GM21515 (cell line): ENCODE results near the gene ADGRL1.
"Not testable (repeated sequence)": the region's sequence is repeated elsewhere in the genome, so short reads cannot be mapped to it uniquely, and the experiment has no call there.

Experiments
- ATAC-seq: cut with Tn5 transposase; IDR thresholded peaks from one replicate; pipeline ENCODE4 v1.9.1; 2021; ENCODE audit not compliant: unreplicated experiment

The ADGRL1 gene

DNA sequence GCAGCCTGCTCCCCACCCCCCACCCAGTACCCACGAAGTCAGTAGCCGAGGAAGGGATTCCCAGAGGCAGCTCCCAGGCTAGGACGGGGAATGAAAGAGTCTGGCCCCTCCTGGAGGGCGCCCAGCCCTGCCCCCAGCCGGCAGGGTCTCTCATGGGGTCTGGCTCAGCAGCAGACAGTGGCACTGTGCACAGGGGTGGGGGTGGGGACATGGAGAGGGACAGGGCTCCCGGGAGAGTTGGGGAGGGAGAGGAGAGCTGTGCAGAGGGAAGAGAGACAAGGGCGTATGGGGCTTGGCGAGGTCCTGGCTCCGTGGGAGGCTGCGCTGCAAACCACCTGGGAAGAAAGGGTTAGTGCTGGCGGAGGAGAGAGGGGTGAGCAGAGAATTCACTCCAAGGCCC is 41.9 kb downstream of the ADGRL1 start:
- ATAC-seq, result no peak

GRCh38 chr19:14162871-14163297 is 43.1 kb downstream of the ADGRL1 start:
- no peak for ATAC-seq

DNA sequence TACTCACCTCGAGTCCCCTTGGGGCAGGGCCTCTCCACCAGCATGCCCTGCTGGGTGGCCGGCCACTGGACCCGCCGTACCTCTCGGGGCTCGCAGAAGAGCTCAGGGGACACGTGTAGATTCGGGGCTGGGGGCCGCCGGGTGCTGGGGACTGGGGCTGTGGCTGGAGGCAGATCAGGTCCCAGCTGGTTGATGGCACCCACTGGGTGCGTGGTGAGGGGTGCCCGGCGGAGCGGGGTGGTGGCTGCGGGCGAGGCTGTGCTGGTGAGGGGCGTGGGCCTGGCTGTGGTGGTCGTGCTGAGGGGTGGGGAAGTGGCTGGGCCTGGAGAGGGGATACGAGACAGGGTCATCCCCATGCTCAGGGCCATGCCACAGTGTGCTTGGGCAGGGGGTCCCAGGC is 44.7 kb downstream of the ADGRL1 start:
- ATAC-seq, result no peak

- no peak for ATAC-seq
Measured at GRCh38 chr19:14160017-14160703, 45.8 kb downstream of the ADGRL1 start.

DNA sequence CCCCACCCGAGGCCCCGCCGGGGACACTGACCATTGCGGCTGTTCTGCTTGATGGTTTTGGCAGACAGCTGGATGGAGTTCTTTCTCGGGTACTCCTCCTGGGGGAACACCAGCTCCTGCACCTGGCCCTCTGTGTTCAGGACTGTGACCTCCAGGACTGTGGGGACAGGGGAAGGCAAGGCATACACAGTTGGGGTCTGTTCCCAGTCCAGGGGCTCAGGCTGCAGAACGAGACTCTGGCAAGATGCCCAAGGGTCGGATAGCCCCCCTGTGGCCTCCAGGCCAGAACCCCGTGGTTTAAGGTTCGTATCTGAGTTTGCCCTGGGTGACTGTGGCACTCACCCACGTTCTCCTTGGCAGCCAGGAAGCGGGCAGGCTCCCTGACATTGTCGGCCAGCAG is 46.9 kb downstream of the ADGRL1 start:
- no peak for ATAC-seq

- ATAC-seq, result no peak
Measured at GRCh38 chr19:14158276-14159023, 47.5 kb downstream of the ADGRL1 start.

GRCh38 chr19:14156971-14157717 is 48.8 kb downstream of the ADGRL1 start:
- no peak for ATAC-seq

DNA sequence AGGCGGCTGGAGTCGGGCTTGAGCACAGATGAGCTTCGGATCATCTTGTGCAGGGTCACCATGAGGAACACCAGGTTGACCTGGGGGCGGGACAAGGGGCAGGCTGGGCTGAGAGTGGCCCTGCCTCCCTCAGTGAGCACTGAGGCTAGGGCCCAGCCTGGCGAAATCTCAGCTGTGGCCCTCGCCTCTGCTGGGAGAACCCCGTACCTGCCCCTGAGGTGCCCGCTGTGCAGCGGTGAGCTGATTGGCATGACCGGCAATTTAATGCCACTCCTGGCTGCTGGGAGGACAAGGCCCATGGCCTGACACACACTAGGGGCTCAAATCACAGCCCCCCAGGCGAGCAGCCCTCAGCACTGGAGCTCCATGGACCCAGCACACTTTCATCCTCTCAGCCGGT is 49.8 kb downstream of the ADGRL1 start:
- no peak for ATAC-seq

GRCh38 chr19:14155371-14155770 is 50.6 kb downstream of the ADGRL1 start:
- no peak for ATAC-seq

DNA sequence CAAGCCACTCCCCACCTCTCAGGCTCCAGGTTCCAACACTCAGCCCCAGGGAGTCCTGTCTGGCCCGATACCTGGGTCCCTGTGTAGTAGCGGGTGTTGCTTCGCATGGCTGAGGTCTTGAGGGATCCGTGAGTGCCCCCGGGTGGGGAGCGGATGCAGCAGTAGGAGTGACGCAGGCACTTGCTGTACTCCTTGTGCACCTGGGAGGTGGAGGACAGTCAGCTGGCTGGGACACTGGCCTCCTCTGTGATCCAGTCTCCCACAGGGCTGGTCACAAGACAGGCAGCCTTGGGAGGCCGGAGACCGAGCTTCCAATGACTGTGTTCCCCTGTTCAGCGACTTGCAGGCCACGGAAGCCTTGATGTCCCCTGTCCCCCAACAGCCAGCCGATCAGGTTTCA is 53.3 kb downstream of the ADGRL1 start:
- no peak for ATAC-seq

DNA sequence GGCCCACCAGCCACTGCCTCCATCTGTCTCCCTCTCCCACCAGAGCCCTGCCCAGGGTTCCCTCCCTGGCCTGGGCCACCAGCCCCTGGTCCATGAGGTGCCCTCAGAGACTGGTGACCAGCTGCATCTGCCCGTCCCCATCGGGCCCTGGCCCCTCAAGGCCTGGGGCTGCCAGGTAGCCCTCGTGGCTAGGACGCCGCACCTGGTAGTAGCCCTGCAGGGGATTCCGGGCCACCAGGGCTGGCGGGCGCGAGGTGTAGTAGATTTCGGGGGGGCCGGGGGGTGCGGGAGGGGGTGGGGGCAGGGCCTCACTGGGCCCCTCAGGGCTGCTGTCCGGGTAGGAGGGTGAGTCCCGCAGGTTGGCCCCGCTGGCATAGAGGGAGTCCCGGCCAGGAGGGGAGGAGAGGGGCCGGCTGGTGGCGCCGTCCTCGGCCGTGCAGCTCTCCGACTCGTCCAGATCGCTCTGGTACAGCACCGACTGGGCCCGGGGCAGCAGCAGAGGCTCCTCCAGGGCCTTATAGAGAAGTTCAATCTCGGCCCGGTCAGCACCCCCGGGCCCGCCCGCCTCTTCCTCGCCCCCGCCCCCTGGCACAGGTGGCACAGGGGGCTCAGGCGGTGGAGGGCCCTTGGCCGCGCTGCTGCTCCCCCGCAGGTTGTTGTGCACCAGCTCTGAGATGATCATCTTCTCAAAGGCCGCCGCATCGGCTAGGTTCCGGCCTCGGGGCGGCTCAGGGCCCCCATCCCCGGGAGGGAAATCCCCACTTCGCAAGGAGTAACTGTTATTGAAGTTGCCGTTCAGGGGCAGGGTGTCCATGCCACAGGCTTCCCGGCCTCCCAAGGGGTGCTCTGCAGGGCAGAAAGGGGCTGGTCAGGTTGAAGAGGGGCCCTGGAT is 55.0 kb downstream of the ADGRL1 start:
- no peak for ATAC-seq

DNA sequence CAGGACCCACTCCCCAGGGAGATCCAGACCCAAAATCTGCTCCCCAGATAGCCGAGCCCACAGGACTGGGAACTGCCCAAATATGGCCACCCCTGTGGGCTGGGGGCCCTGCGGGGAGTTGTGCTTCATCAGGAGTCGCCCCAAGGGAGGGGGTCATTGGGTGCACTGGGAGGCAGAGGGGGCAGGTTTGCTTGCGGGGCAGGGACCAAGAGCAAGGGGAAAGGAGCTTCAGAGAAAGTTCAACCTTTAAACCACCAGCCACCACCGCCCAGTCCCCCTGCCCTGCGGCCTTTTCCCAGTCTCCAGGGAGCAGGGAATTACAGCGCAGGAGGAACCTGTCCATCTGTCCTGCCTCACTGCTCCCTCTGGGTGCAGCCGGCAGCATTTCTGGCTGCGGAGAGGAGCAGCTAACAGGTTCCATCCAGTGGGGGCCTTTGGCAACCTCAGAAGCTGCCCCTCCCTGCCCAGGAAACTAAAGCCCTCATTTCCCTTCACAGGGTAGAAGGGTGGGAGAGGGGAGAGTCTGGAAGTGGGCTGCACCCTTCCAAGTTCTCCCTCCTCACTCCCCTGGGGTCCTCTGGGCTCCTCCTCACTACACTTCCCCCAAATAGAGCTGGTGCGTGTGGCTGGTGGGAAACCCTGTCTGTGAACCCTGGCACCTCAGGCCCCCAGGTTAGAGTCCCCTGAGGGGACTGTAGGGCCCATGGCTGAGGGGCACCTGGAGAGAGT is 55.8 kb downstream of the ADGRL1 start:
- ATAC-seq, result no peak

DNA sequence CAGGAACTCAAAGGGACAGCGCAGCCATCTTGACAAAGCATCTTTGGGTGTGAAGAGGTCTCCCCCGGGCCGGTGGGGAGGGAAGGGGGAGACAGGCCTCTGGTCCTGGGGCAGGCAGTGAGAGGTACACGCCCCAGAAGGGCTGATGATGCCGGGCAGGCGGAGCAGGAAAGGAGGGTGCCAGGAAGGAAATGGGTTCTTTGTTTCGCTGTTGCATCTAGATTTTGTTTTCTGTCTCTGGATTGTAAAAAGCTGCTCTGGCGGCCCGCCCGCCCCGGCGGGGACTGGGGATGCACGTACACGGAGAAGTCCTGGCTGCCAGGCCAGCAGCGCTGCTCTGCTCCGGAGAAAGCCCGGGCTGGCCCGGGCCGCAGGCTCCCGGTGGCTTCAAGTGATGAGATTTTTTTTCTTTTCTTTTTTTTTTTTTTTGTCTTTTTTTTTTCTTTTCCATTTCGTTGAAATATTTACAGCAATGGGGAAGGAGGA is 56.4 kb downstream of the ADGRL1 start:
- no peak for ATAC-seq

GRCh38 chr19:14148751-14149410 is 57.1 kb downstream of the ADGRL1 start:
- no peak for ATAC-seq

DNA sequence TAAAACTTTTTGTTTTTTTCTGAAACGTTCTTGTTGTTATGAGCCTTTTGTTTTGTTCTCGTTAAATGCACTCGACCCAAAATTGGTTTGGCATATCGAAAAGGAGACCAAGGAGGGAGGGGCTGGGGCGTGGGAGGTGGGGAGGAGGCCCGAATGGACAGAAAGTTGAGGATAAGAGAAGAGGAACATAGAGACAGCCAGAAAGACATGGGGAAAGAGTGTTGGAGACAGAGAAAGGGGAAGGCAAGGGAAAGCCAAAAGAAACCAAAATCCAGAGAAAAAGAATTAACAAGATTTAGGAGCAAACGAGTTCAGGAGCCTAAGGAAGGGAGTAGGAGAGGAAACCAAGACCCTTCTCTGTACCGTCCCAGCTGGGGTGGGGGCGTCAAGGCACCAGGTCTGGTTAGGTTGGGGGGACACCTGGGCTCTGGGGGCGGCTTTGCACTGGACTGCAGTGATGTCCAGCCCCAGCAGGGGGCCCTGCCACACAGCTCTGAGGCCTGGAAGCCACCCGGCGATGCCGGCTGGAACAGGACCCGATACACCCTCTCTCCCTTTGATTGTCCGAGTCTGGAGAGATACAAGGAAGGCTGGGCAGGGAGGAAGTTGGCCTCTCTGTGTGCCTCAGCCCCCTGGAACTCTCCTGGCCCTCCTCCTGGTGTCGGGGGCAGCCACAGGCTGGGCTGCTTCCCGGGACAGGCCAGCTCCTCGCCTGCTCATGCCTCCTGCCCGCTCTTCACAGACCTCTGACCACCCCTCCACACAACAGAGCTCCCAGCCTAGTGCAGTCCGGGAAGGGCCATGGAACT is 58.0 kb downstream of the ADGRL1 start:
- ATAC-seq, result no peak

DNA sequence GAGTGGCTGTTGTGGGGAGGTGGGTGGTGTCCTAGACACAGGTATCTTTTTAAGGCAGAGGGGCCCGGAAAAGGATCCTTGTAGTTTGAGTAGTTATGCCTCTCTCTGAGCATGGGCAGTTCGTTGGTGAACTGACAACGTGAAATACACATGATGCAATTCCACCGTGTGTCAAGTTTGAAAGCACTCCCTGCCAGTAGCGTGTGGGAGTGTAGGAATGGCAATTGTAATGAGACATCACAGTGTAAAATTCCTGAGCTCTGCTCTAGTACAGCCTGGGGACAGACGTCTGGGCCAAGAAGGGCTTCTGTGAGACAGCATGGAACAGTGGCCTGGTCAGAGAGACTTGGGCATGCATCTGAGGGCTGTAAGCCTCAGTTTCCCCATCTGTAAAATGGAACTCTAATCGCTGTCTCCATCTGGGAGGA is 59.2 kb downstream of the ADGRL1 start:
- ATAC-seq, result no peak

DNA sequence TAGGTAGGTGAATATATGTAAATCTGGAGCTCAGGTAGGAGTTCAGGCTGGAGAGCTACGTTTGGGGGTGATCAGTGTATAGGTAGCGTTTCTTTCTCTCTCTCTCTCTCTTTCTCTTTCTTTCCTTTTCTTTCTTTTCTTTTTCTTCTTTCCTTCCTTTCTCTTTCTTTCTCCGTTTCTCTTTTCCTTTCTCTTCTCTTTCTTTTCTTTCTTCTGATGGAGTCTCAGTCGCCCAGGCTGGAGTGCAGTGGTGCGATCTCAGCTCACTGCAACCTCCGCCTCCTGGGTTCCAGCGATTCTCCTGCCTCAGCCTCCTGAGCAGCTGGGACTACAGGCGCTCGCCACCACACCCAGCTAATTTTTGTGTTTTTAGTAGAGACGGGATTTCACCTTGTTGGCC is 59.8 kb downstream of the ADGRL1 start:
- ATAC-seq, result not testable (repeated sequence)

GRCh38 chr19:14145381-14145780 is 60.6 kb downstream of the ADGRL1 start:
- no peak for ATAC-seq
